ENCODE results near the gene SGCA.

SGCA gene

GRCh38 chr17:50203604-50204345 lies 38.0 kb downstream of the SGCA start:
- no peaks in the 10 kb centered on the region for H3K9me3 ChIP-seq (replicated peaks; ENCODE audit: insufficient read depth, low read length)
- no peak for DNase-seq
- H3K36me3 ChIP-seq (replicated peaks; ENCODE audit: insufficient read depth, low read length): no peaks in the 10 kb centered on the region
- peaks cover 4% of the 10 kb centered on the region; the same call in 1 of the 2 replicates for H3F3A ChIP-seq (ENCODE audit: insufficient read depth, low read length)
- no peaks in the 10 kb centered on the region for H3K9me2 ChIP-seq (replicated peaks; ENCODE audit: insufficient read depth, low read length)
- H3K4me1 ChIP-seq (ENCODE audit: low read length): peaks cover 4% of the 10 kb centered on the region; the same call in 1 of the 2 replicates
- H3K9ac ChIP-seq (ENCODE audit: low read length): no peak overlapping the region
- H4K20me1 ChIP-seq (ENCODE audit: insufficient read depth, low read length): no peaks in the 10 kb centered on the region
- no peak overlapping the region for H3K27ac ChIP-seq (ENCODE audit: low read length)
- no peak overlapping the region for H2AFZ ChIP-seq (ENCODE audit: low read length)
- H3K27me3 ChIP-seq (replicated peaks; ENCODE audit: insufficient read depth, low read length): peaks cover 80% of the 10 kb centered on the region
- H3K4me3 ChIP-seq (ENCODE audit: low read length): no peak overlapping the region
- H3K4me2 ChIP-seq (ENCODE audit: low read depth, low read length): no peak overlapping the region
- TF ChIP-seq EZH2phosphoT487 (IDR thresholded peaks at IDR 0.05; ENCODE audit: low read length): no peak
- H3K79me2 ChIP-seq (ENCODE audit: low read length): no peaks in the 10 kb centered on the region

DNA sequence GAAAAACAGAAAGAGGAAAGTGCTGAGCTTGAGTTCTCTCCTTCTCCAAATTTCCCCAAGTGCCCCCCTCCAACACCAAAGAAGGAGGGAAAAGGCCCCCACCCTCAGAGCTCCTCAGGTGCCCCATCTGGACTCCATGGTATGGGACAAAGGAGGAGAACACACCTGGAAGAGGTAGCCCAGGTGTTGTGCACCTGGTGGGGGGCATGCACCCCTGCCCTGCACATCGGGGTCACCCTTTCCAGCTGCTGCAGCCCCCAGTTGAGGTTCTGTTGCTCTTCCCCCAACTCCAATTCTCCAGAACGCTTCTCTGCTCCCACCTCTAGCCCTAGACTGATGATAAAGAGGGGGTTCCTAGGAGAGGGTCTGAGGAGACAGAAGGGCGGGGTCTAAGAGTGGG lies 38.6 kb downstream of the SGCA start:
- Histone ChIP-seq H3K9me2 (replicated peaks; ENCODE audit: insufficient read depth, low read length) (no peaks in the 10 kb centered on the region), H3K4me2 (ENCODE audit: low read depth, low read length) (no peak overlapping the region), H2AFZ (ENCODE audit: low read length) (no peak overlapping the region), H3K36me3 (replicated peaks; ENCODE audit: insufficient read depth, low read length) (no peaks in the 10 kb centered on the region), H3K27ac (ENCODE audit: low read length) (no peak overlapping the region), H3K4me3 (ENCODE audit: low read length) (no peak overlapping the region), H3F3A (ENCODE audit: insufficient read depth, low read length) (no peaks in the 10 kb centered on the region), H3K9me3 (replicated peaks; ENCODE audit: insufficient read depth, low read length) (no peaks in the 10 kb centered on the region), H3K9ac (ENCODE audit: low read length) (no peak overlapping the region), H3K27me3 (replicated peaks; ENCODE audit: insufficient read depth, low read length) (peaks cover 81% of the 10 kb centered on the region), H3K4me1 (ENCODE audit: low read length) (peaks cover 4% of the 10 kb centered on the region; the same call in 1 of the 2 replicates), H3K79me2 (ENCODE audit: low read length) (no peaks in the 10 kb centered on the region), H4K20me1 (ENCODE audit: insufficient read depth, low read length) (no peaks in the 10 kb centered on the region)
- no peak for DNase-seq
- TF ChIP-seq, protein P1, sequence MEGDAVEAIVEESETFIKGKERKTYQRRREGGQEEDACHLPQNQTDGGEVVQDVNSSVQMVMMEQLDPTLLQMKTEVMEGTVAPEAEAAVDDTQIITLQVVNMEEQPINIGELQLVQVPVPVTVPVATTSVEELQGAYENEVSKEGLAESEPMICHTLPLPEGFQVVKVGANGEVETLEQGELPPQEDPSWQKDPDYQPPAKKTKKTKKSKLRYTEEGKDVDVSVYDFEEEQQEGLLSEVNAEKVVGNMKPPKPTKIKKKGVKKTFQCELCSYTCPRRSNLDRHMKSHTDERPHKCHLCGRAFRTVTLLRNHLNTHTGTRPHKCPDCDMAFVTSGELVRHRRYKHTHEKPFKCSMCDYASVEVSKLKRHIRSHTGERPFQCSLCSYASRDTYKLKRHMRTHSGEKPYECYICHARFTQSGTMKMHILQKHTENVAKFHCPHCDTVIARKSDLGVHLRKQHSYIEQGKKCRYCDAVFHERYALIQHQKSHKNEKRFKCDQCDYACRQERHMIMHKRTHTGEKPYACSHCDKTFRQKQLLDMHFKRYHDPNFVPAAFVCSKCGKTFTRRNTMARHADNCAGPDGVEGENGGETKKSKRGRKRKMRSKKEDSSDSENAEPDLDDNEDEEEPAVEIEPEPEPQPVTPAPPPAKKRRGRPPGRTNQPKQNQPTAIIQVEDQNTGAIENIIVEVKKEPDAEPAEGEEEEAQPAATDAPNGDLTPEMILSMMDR (IDR thresholded peaks at IDR 0.05; ENCODE audit: low read length): no peak
- no peak for TF ChIP-seq EZH2phosphoT487 (IDR thresholded peaks at IDR 0.05; ENCODE audit: low read length)
- no peak for TF ChIP-seq EZH2 (optimal IDR thresholded peaks at IDR 0.05; ENCODE audit: low read depth, low read length)

DNA sequence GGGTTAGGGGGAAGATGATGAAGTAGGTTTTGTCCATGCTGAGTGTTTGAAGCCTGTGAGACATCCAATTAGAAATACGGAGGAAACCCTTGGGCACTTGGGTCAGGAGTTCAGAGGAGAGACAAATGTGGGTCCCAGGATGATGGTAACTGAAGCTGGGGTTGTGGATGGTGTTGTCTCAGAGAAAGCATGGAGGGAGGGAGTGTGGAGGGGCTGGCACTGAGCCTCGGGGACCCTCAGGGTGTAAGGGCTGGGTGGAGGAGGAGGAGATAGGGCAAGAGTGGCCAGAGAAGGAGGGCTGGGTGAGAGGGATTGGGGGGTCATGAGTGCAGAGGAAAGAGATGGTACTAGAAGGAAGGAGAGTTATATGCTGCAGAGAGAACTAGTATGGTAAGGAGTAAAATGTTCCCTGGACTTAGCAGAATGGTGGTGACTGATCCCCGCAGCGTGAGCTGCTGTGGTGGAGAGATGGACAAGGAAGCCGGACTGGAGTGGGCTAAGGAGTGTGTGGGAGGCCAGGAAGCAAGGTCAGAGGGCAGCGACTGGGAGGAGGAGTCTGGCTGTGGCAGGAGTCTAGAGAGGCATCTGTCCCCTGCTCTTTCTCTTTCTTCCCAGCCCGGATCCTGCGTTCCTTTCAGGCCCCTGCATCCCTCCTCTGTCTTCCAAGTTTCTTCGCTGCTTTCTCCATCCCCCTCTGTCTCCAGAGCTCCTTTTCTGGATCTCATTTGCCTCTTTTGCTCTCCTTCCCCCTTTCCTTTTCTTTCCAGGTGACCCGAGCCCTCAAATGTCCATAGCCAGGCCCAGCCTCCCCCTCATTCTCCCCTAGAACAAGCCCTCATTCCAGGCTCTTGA lies 39.5 kb downstream of the SGCA start:
- Histone ChIP-seq H3K9me3 (replicated peaks; ENCODE audit: insufficient read depth, low read length) (no peaks in the 10 kb centered on the region), H3K4me2 (ENCODE audit: low read depth, low read length) (no peak overlapping the region), H3K9ac (ENCODE audit: low read length) (no peak overlapping the region), H3K27me3 (replicated peaks; ENCODE audit: insufficient read depth, low read length) (peaks cover 84% of the 10 kb centered on the region), H4K20me1 (ENCODE audit: insufficient read depth, low read length) (no peaks in the 10 kb centered on the region), H3K4me1 (ENCODE audit: low read length) (peaks cover 4% of the 10 kb centered on the region; the same call in 1 of the 2 replicates), H3F3A (ENCODE audit: insufficient read depth, low read length) (no peaks in the 10 kb centered on the region), H2AFZ (ENCODE audit: low read length) (no peak overlapping the region), H3K4me3 (ENCODE audit: low read length) (no peak overlapping the region), H3K9me2 (replicated peaks; ENCODE audit: insufficient read depth, low read length) (no peaks in the 10 kb centered on the region), H3K36me3 (replicated peaks; ENCODE audit: insufficient read depth, low read length) (no peaks in the 10 kb centered on the region), H3K79me2 (ENCODE audit: low read length) (no peaks in the 10 kb centered on the region), H3K27ac (ENCODE audit: low read length) (no peak overlapping the region)
- DNase-seq: no peak
- TF ChIP-seq EZH2 (optimal IDR thresholded peaks at IDR 0.05; ENCODE audit: low read depth, low read length): no peak
- TF ChIP-seq EZH2phosphoT487 (IDR thresholded peaks at IDR 0.05; ENCODE audit: low read length): no peak
- TF ChIP-seq, protein P1 (IDR thresholded peaks at IDR 0.05; ENCODE audit: low read length): no peak

Data from MM.1S (cell line).